ENCODE data around the gene CCDC3.

Gene CCDC3

GRCh38 chr10:12966067-12966466 is 35.4 kb downstream of the CCDC3 start:
- H3K4me3 ChIP-seq (ENCODE audit: low read depth, low read length): no peak overlapping the region
- DNase-seq (ENCODE audit: low read depth): no peak
- TF ChIP-seq CTCF (conservative IDR thresholded peaks at IDR 0.05; ENCODE audit: low read depth, low read length): no peak

GRCh38 chr10:12965571-12965970 is 35.9 kb downstream of the CCDC3 start:
- no peak for TF ChIP-seq CTCF (conservative IDR thresholded peaks at IDR 0.05; ENCODE audit: low read depth, low read length)
- no peak for DNase-seq (ENCODE audit: low read depth)
- no peak overlapping the region for H3K4me3 ChIP-seq (ENCODE audit: low read depth, low read length)

GRCh38 chr10:12962556-12962955 is 39.0 kb downstream of the CCDC3 start:
- no peak for TF ChIP-seq CTCF (conservative IDR thresholded peaks at IDR 0.05; ENCODE audit: low read depth, low read length)
- no peak for DNase-seq (ENCODE audit: low read depth)
- no peak overlapping the region for H3K4me3 ChIP-seq (ENCODE audit: low read depth, low read length)

GRCh38 chr10:12961416-12962205 is 39.9 kb downstream of the CCDC3 start:
- no peak overlapping the region for H3K4me3 ChIP-seq (ENCODE audit: low read depth, low read length)

GRCh38 chr10:12960941-12961340 is 40.6 kb downstream of the CCDC3 start:
- H3K4me3 ChIP-seq (ENCODE audit: low read depth, low read length): no peak overlapping the region
- no peak for DNase-seq (ENCODE audit: low read depth)
- TF ChIP-seq CTCF (conservative IDR thresholded peaks at IDR 0.05; ENCODE audit: low read depth, low read length): no peak

More at GRCh38 chr10:12961416-12962205, 39.9 kb downstream of the CCDC3 start:
- TF ChIP-seq CTCF (conservative IDR thresholded peaks at IDR 0.05; ENCODE audit: low read depth, low read length): no peak
- no peak for DNase-seq (ENCODE audit: low read depth)

GRCh38 chr10:12960334-12960898 is 41.1 kb downstream of the CCDC3 start:
- TF ChIP-seq CTCF (conservative IDR thresholded peaks at IDR 0.05; ENCODE audit: low read depth, low read length): no peak
- peak overlapping the region; percentile 20 for H3K4me3 ChIP-seq (ENCODE audit: low read depth, low read length)
- peak; percentile 51 for DNase-seq (ENCODE audit: low read depth)
